GM10248 (cell line): ENCODE measurements around the gene MRM1.

Source experiments
- CTCF ChIA-PET: fragments of 300-600 bp; sonication (Branson Sonifier 250); formaldehyde crosslinking; extraction: SDS; loops from one replicate; lab custom pipeline; 2021; ENCODE audit warnings: antibody characterized with exemption; lab: Yijun Ruan, JAX
- POLR2A ChIA-PET: fragments of 350-650 bp; sonication (Branson Sonifier 250); formaldehyde crosslinking; extraction: SDS; loops from one replicate; lab custom pipeline; 2020; ENCODE audit warnings: antibody characterized with exemption; lab: Yijun Ruan, JAX
- DNase-seq: peaks from one replicate; pipeline ENCODE4 v3.0.0; 2012; ENCODE audit errors: extremely low spot score
- CTCF ChIP-seq: IDR thresholded peaks from 2 replicates; pipeline ENCODE4 v1.5.1; 2012; ENCODE audit warnings: mild to moderate bottlenecking, low read depth; ENCODE audit errors: extremely low read depth, missing control alignments, control extremely low read depth

The MRM1 gene

GRCh38 chr17:36613155-36613554 lies 11.8 kb downstream of the MRM1 start:
- ChIA-PET POLR2A (no interaction called here), CTCF (interaction anchor here (1.6 to 7.2 kb wide), 2 partner anchors 10 to 13 kb away, joined by 3 to 59 read pairs; partner anchors contain the start of gene MRM1)
- no peak for DNase-seq
- no peak for TF ChIP-seq CTCF

DNA sequence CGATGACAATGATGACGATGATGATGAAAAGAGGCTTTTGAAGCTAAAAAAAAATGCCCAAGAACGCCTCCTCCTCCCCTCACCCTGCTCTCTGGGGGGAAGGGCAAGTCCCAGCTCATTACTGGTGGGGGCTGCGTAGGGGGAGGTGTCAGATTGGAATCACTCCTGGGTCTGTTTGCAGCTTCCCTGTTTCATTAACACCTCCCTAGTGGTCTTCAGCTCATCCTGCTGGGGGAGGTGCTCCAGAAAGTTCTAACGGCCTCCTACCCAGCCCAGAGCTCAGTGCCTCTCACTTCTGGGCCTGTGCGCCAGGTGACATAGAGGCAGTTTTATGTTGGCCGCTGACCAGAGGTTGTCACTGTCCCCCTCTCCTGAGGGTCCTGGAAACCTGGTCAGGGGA lies 12.7 kb downstream of the MRM1 start:
- no peak for DNase-seq
- CTCF ChIA-PET, result interaction anchor here (1.0 to 7.2 kb wide), 4 partner anchors 11 to 759 kb away, joined by 5 to 59 read pairs (median 10); partner anchors contain the start of gene MRM1
- no peak for TF ChIP-seq CTCF
- POLR2A ChIA-PET, result no interaction called here

DNA sequence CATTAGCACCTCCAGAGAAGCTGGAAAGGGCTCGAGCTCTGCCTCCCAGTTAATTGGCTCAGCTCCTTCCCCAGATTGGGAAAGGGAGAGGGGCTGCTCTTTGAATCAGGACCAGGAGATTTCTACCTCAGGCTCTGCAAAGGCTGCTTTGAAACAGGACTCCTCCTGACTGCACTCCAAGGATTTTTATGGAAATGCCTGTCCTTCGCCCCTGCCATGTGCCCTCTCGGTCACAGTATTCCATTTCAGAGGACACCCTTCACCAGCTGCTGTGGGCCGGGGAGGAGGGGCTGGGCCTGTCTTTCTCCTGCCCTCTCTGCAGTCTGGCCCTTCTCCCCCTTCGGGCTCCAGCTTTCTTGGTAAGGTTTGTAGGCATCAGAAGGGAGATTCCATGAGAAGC lies 13.6 kb downstream of the MRM1 start:
- ChIA-PET POLR2A (no interaction called here), CTCF (interaction anchor here (1.2 to 7.2 kb wide), 5 partner anchors 11 to 758 kb away, joined by 3 to 59 read pairs (median 15); partner anchors contain the start of gene MRM1)
- no peak for DNase-seq
- TF ChIP-seq CTCF, result no peak

GRCh38 chr17:36616061-36617029 lies 15.0 kb downstream of the MRM1 start:
- DNase-seq, result no peak
- POLR2A ChIA-PET, result no interaction called here
- TF ChIP-seq CTCF, result no peak
- CTCF ChIA-PET, result interaction anchor here (3.2 to 7.2 kb wide), 3 partner anchors 10 to 14 kb away, joined by 15 to 59 read pairs (median 15); partner anchors contain the start of gene MRM1

DNA sequence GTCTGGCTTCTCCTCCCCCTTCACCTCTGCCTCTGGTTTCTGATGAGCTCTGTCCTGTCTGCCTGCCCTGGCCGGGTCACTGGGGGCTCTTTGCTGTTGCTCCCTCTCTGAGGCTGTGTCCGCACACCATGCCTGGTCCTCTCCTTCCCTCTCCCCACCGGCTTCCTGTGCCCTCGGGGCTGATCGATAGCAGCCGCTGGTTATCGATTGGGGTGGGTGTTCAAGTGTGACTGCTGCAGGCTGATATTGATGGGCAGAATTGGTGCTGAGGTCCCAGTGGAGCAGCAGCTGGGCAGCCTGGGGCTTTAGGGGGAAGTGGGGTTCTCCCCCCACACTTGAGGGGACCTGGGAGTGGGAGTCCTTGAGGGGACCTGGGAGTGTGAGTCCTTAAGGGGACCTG lies 16.4 kb downstream of the MRM1 start:
- no peak for DNase-seq
- POLR2A ChIA-PET, result no interaction called here
- no peak for TF ChIP-seq CTCF
- CTCF ChIA-PET, result interaction anchor here (7.2 kb wide), 1 partner anchor 15 kb away, joined by 59 read pairs; the partner anchor contains the start of gene MRM1

- POLR2A ChIA-PET, result no interaction called here
- CTCF ChIA-PET, result interaction anchor here (1.2 kb wide), 1 partner anchor 750 kb away, joined by 4 read pairs; no protein-coding TSS in a partner anchor
- DNase-seq, result no peak
- TF ChIP-seq CTCF, result no peak
Observed at GRCh38 chr17:36623281-36623680, 21.9 kb downstream of the MRM1 start.
